Measurements from ENCODE around the gene DENND1A.

GRCh38 chr9:123411636-123412035 lies 518.3 kb downstream of the DENND1A start:
- TF ChIP-seq POLR2A (IDR thresholded peaks at IDR 0.05) (no peak), CTCF (IDR thresholded peaks at IDR 0.05) (no peak)

Measured in right lobe of liver (tissue), 4 donors.